ENCODE measurements around the gene PSME4.

DNA sequence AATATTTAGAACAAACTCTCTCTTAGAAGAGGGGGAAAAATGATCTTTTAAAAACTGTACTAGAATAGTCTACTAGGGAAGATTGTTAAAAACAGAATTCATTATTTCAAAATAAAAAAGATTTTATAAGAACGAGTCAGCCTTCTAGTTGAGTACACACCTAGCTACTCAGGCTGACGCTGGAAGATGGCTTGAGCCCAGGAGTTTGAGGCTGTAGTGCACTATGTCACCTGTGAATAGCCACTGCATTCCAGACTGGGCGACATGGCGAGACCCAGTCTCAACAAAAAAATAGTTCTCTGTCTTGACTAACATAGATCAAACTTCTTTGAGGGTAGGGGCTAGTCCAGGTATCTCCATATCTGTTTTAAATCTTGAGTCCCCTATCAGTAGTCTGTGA lies 150.1 kb downstream of the PSME4 start:
- TF ChIP-seq CTCF (IDR thresholded peaks at IDR 0.05) (no peak), POLR2A (IDR thresholded peaks at IDR 0.05) (no peak)
